Central memory CD8-positive, alpha-beta T cell (primary cell): ENCODE results near the gene WASHC3.
"Not testable (repeated sequence)": the region's sequence is repeated elsewhere in the genome, so short reads cannot be mapped to it uniquely, and the experiment has no call there.

Experiments
- ATAC-seq: fragments of 150-1000 bp; cut with Tn5 transposase; replicated peaks from 2 replicates; pipeline ENCODE4 v1.10.0; 2022; ENCODE audit warnings: mild to moderate bottlenecking, moderate FRiP score, moderate number of reproducible peaks; ENCODE audit not compliant: poor library complexity, severe bottlenecking; ENCODE audit errors: extremely low read depth
- DNase-seq, 2 donors: peaks; one replicate each; pipeline ENCODE4 v3.0.0; 2021; ENCODE audit warnings: low spot score in 2 of 2
- H3K27ac Mint-ChIP-seq: one replicate; pipeline ENCODE4 v1.8.0; 2022; ENCODE audit warnings: low read depth, mild to moderate bottlenecking, moderate library complexity, mixed read lengths
- H3K27me3 Mint-ChIP-seq: one replicate; pipeline ENCODE4 v1.8.0; 2022; ENCODE audit warnings: mixed read lengths
- H3K36me3 Mint-ChIP-seq: one replicate; pipeline ENCODE4 v1.8.0; 2022; ENCODE audit warnings: mild to moderate bottlenecking, moderate library complexity, mixed read lengths; ENCODE audit not compliant: insufficient read depth
- H3K4me1 Mint-ChIP-seq: one replicate; pipeline ENCODE4 v1.8.0; 2022; ENCODE audit warnings: mixed read lengths
- H3K4me3 Mint-ChIP-seq: one replicate; pipeline ENCODE4 v1.8.0; 2022; ENCODE audit warnings: mild to moderate bottlenecking, moderate library complexity, mixed read lengths
- H3K9me3 Mint-ChIP-seq: one replicate; pipeline ENCODE4 v1.8.0; 2022; ENCODE audit warnings: mixed read lengths

Gene WASHC3

GRCh38 chr12:102031852-102032251 lies 29.9 kb downstream of the WASHC3 start:
- Mint-ChIP-seq H3K9me3 (no peaks in the 10 kb centered on the region), H3K4me3 (no peak overlapping the region), H3K36me3 (peaks cover 28% of the 10 kb centered on the region), H3K27ac (no peak overlapping the region), H3K4me1 (peaks cover 6% of the 10 kb centered on the region), H3K27me3 (no peaks in the 10 kb centered on the region)
- DNase-seq, result no peak
- no peak for ATAC-seq

DNA sequence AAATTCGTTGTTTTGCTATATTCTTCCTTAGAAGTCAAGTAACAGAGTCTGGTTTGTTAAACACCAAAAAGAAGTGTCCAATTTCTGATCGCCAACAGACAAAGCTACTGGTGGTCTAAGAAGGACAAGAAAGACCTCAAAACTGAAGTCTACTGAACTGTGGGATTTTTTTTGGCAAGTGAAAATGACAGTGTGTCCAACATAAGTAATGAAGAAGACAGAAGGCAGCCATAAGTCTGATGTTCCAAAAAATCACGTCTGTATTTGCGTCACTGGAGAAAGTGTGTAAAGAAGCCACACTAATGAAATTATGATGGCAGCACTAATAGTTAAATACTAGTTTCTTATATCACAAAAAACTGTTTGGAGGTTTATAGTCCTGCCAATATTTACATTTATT lies 32.6 kb downstream of the WASHC3 start:
- ATAC-seq (no peak), DNase-seq (no peak)
- Mint-ChIP-seq H3K9me3 (no peaks in the 10 kb centered on the region), H3K27ac (no peak overlapping the region), H3K27me3 (no peaks in the 10 kb centered on the region), H3K4me3 (no peak overlapping the region), H3K36me3 (peaks cover 19% of the 10 kb centered on the region), H3K4me1 (no peaks in the 10 kb centered on the region)

GRCh38 chr12:102026728-102027127 lies 35.1 kb downstream of the WASHC3 start:
- no peak for DNase-seq
- ATAC-seq, result no peak
- H3K36me3 Mint-ChIP-seq, result peaks cover 16% of the 10 kb centered on the region
- H3K27ac Mint-ChIP-seq, result no peak overlapping the region
- no peak overlapping the region for H3K4me3 Mint-ChIP-seq
- no peaks in the 10 kb centered on the region for H3K27me3 Mint-ChIP-seq
- no peaks in the 10 kb centered on the region for H3K9me3 Mint-ChIP-seq
- H3K4me1 Mint-ChIP-seq, result no peaks in the 10 kb centered on the region

DNA sequence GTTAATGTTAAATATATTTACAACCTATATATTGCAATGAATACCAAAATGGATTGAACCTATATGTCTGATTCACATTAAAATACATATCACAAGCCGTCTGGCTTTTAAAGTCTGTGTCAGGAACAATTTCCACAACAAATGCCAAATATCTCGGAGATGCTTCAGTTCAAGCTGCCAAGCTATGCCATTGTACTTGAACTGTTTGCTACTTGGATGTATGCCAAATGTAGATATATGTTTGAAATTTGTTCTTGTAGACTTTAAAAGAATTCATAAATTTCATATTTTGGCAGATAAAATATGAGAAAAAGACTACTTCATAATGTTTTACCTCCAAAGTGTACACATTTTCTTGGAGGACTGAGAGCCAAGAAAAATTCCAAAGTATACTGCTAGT lies 37.0 kb downstream of the WASHC3 start:
- Mint-ChIP-seq H3K36me3 (peaks cover 18% of the 10 kb centered on the region), H3K27me3 (no peaks in the 10 kb centered on the region), H3K9me3 (no peaks in the 10 kb centered on the region), H3K4me3 (no peak overlapping the region), H3K4me1 (no peaks in the 10 kb centered on the region), H3K27ac (no peak overlapping the region)
- DNase-seq (no peak), ATAC-seq (no peak)

DNA sequence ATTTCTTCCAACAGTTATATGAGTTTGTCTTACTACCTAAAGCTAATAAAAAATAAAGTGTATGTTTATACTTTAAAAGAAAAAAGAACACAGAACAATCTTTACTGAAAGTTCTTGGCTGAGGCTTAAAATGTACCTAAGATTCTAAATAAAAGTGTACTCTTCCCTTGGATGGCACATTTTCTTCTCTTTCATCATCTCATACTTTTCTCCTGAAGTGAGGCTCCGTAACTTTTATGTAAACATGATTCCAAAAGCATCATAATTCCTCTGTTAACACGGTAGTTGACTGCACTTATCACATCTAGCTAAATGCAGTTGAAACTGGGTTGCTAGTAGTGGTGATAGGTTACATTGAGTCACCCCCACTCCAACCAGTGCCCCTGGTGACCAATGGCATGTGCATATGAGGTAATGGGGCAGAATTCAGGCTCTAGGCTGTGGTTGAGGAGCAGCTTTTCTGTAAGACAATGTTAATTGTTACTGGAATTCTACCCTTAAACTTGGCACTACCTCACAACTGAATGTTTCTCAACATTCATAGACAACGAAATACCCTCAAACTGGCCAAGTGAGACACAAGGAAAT lies 38.4 kb downstream of the WASHC3 start:
- Mint-ChIP-seq H3K9me3 (no peaks in the 10 kb centered on the region), H3K36me3 (peaks cover 17% of the 10 kb centered on the region), H3K27ac (no peak overlapping the region)

DNA sequence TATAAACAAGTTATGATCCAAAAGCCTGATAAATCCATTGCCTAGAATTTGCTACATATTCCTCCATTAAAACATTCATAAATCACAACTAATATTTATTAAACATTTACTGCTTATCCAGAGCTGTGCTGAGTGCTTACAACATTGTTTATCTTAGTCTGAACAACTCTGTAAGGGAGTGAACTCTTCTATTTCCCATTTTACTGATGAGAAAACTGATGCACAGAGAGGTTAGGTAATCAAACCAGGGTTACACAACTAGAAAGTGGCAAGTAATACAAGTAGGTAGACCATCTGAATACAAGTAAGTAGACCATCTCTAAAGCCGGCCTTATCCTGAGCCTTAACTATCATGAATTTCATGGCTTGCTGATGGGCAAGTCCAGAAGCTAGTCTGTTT lies 39.5 kb downstream of the WASHC3 start:
- Mint-ChIP-seq H3K27me3 (no peaks in the 10 kb centered on the region), H3K9me3 (no peaks in the 10 kb centered on the region), H3K4me3 (no peak overlapping the region), H3K36me3 (peaks cover 21% of the 10 kb centered on the region), H3K27ac (no peak overlapping the region), H3K4me1 (no peaks in the 10 kb centered on the region)
- ATAC-seq (no peak), DNase-seq (no peak)

More for the DNA sequence above, 38.4 kb downstream of the WASHC3 start:
- no peaks in the 10 kb centered on the region for H3K4me1 Mint-ChIP-seq
- no peak for DNase-seq
- H3K4me3 Mint-ChIP-seq, result no peak overlapping the region
- no peaks in the 10 kb centered on the region for H3K27me3 Mint-ChIP-seq
- no peak for ATAC-seq

GRCh38 chr12:102021540-102022246 lies 40.1 kb downstream of the WASHC3 start:
- H3K4me1 Mint-ChIP-seq, result no peaks in the 10 kb centered on the region
- peaks cover 24% of the 10 kb centered on the region for H3K36me3 Mint-ChIP-seq
- DNase-seq (no peak), ATAC-seq (no peak)
- no peaks in the 10 kb centered on the region for H3K27me3 Mint-ChIP-seq
- H3K9me3 Mint-ChIP-seq, result no peaks in the 10 kb centered on the region
- no peak overlapping the region for H3K4me3 Mint-ChIP-seq
- H3K27ac Mint-ChIP-seq, result no peak overlapping the region

GRCh38 chr12:102018607-102019006 lies 43.2 kb downstream of the WASHC3 start:
- H3K4me1 Mint-ChIP-seq, DNase-seq, H3K9me3 Mint-ChIP-seq, ATAC-seq, H3K4me3 Mint-ChIP-seq, H3K27me3 Mint-ChIP-seq, H3K27ac Mint-ChIP-seq: not testable (repeated sequence)
- H3K36me3 Mint-ChIP-seq, result peaks cover 25% of the 10 kb centered on the region

DNA sequence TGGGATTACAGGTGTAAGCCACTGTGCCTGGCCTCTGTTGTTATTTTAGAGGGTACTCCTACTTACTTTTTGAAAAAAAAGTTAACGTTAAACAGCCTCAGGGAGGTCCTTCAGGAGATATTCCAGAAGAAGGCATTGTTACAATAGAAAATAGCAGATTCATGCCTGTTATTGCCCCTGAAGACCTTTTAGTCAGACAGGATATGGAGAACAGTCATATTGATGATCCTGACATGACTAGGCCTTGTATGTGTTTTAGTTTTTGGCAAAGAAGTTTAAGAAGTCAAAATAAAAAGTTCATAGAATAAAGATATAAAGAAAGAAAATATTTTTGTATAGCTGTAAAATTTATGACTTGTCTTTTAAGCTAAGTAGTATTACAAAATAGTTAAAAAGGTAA lies 45.3 kb downstream of the WASHC3 start:
- Mint-ChIP-seq H3K9me3 (no peaks in the 10 kb centered on the region), H3K36me3 (peaks cover 34% of the 10 kb centered on the region), H3K27me3 (no peaks in the 10 kb centered on the region), H3K4me1 (no peaks in the 10 kb centered on the region), H3K4me3 (no peak overlapping the region), H3K27ac (no peak overlapping the region)
- ATAC-seq (no peak), DNase-seq (no peak)

DNA sequence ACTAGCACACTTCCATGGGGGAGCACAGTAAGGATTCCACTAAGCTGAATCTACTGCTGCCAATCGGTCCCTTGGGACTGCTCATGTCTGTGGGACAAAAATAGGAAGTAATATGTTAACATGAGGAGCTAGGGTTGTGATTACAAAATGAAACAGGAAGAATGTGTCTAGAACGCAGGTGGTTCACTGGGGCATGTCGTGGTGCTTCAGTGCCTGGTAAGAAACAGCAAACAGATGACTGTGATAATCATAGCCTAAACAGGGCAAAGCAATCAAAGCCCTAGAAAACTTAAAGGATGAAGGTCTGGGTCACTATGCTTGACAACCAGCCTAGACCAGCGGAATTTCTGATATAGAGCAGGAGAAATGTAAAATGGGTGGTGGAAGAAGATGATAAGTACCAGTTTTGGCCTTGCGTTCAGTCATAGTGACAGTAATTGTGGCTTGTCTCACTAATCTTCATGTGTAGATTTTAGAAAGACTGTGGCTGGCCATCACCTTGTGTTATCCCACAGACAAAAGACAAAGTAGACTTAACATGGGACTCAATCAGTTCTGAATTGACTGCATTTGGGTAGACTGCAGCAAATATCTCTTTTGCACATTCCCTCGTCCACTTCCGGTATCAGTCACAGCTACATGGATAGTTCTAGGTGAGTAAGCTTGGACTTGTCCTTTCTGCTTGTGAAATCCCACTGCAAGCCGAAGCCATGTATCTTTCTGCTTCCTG lies 51.4 kb downstream of the WASHC3 start:
- DNase-seq (no peak), ATAC-seq (no peak)
- no peaks in the 10 kb centered on the region for H3K9me3 Mint-ChIP-seq
- no peak overlapping the region for H3K4me3 Mint-ChIP-seq
- H3K27me3 Mint-ChIP-seq, result no peaks in the 10 kb centered on the region
- H3K27ac Mint-ChIP-seq, result no peak overlapping the region
- H3K4me1 Mint-ChIP-seq, result no peaks in the 10 kb centered on the region
- peaks cover 24% of the 10 kb centered on the region for H3K36me3 Mint-ChIP-seq

DNA sequence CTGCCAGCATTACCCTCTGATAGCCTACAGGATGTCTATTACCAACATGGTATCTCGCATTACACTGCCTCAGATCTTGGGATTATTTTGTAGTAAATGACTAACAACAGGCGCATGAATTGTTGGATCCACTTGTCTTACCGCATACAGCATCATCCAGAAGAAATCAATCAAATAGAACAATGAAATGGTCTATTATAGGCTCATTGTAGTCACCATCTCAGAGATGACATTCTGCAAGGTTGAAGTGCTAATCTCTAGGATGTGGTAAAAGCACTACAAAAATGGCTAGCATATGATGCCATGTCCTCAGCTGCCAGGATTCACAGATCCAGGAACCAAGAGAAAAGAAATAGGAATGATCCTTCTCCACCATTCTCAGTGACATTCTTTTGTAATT lies 52.0 kb downstream of the WASHC3 start:
- no peaks in the 10 kb centered on the region for H3K9me3 Mint-ChIP-seq
- ATAC-seq (no peak), DNase-seq (no peak)
- no peaks in the 10 kb centered on the region for H3K4me1 Mint-ChIP-seq
- H3K27ac Mint-ChIP-seq, result no peak overlapping the region
- no peak overlapping the region for H3K4me3 Mint-ChIP-seq
- H3K36me3 Mint-ChIP-seq, result peaks cover 23% of the 10 kb centered on the region
- H3K27me3 Mint-ChIP-seq, result no peaks in the 10 kb centered on the region

DNA sequence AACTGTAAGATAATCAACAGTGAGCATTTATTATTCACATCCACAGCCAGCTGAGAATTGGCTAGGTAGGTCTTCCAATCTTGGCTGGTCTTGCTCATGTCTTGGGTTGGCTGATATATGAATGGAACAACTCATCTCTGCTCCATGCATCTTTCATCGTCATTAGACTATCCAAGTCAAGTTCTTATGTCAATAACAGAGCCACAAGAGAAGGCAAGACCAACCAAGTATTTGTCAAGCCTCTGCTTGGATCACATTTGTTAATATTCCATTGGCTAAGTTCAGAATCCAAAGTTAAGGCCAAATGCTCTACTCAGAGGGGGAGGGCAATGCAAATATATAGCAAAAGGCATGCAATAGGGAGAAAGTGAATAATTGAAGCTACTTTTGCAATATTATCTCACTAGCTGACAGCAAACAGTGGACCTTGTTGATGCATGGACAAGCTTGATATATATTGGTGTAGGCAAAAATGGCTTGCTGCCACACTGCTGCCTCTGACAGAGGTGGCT lies 53.1 kb downstream of the WASHC3 start:
- Mint-ChIP-seq H3K4me3 (no peak overlapping the region), H3K27me3 (no peaks in the 10 kb centered on the region), H3K27ac (no peak overlapping the region), H3K4me1 (no peaks in the 10 kb centered on the region), H3K9me3 (no peaks in the 10 kb centered on the region), H3K36me3 (peaks cover 20% of the 10 kb centered on the region)
- no peak for ATAC-seq
- DNase-seq, result no peak

GRCh38 chr12:102005256-102005655 lies 56.5 kb downstream of the WASHC3 start:
- peaks cover 2% of the 10 kb centered on the region for H3K36me3 Mint-ChIP-seq
- H3K27me3 Mint-ChIP-seq, result no peaks in the 10 kb centered on the region
- H3K9me3 Mint-ChIP-seq, result no peaks in the 10 kb centered on the region
- H3K4me1 Mint-ChIP-seq, result no peaks in the 10 kb centered on the region
- DNase-seq (no peak), ATAC-seq (no peak)
- no peak overlapping the region for H3K27ac Mint-ChIP-seq
- H3K4me3 Mint-ChIP-seq, result no peak overlapping the region
